Endometrial microvascular endothelial cells (primary cell): Measurements from ENCODE around the gene LAMA3. TPM values are rescaled to one million over a fixed set of nuclear protein-coding genes. Genes with fewer than 3 reads are reported as not detected.

Experiments
- in situ Hi-C: cut with HindIII; loops from 2 replicates; pipeline ENCODE4 v1.10.0; 2017; ENCODE audit warnings: low sequenced_read_pairs, low pct_unique_long_range_greater_than_20kb; ENCODE audit errors: inconsistent ontology term
- total RNA-seq: library from RNA; depleted of rRNA; stranded (reverse); fragments of >200 nt; gene quantifications from one replicate; pipeline ENCODE4 v1.2.3, GENCODE V29; 2015; ENCODE audit errors: inconsistent ontology term

LAMA3 gene
- total RNA-seq, 1 donor from 2014 or later, result 9.7 TPM

GRCh38 chr18:23967321-23968089, 278.3 kb downstream of the LAMA3 start:
- in situ Hi-C loops, result no loop called here

GRCh38 chr18:23968638-23969604, 279.7 kb downstream of the LAMA3 start:
- in situ Hi-C loops, result no loop called here

- in situ Hi-C loops, result no loop called here
Measured at GRCh38 chr18:23969664-23970063, 280.4 kb downstream of the LAMA3 start.

- in situ Hi-C loops, result no loop called here
Measured at GRCh38 chr18:23970161-23971096, 281.2 kb downstream of the LAMA3 start.

- in situ Hi-C loops, result no loop called here
Measured at GRCh38 chr18:23971097-23971440, 281.8 kb downstream of the LAMA3 start.

- in situ Hi-C loops, result no loop called here
Measured at GRCh38 chr18:23971666-23972230, 282.5 kb downstream of the LAMA3 start.

- in situ Hi-C loops, result no loop called here
Measured at GRCh38 chr18:23972453-23972852, 283.2 kb downstream of the LAMA3 start.

- in situ Hi-C loops, result no loop called here
Measured at GRCh38 chr18:23977103-23977502, 287.9 kb downstream of the LAMA3 start.

GRCh38 chr18:23977719-23978483, 288.6 kb downstream of the LAMA3 start:
- in situ Hi-C loops, result no loop called here

- in situ Hi-C loops, result no loop called here
Measured at GRCh38 chr18:23981369-23981980, 292.2 kb downstream of the LAMA3 start.

GRCh38 chr18:23982155-23983079, 293.2 kb downstream of the LAMA3 start:
- in situ Hi-C loops, result no loop called here

- in situ Hi-C loops, result no loop called here
Measured at GRCh38 chr18:23983112-23983511, 293.9 kb downstream of the LAMA3 start.

- in situ Hi-C loops, result no loop called here
Measured at GRCh38 chr18:23986600-23987359, 297.5 kb downstream of the LAMA3 start.

GRCh38 chr18:23990474-23991410, 301.5 kb downstream of the LAMA3 start:
- in situ Hi-C loops, result no loop called here
